NOMO-1 treated with dmso at 0.1 percent for 144 hours (cell line): ENCODE results near the gene LPAR3.

Source experiments
- DNase-seq: peaks from one replicate; lab custom pipeline; 2025; ENCODE audit not compliant: unreplicated experiment; lab: John Stamatoyannopoulos, UW

LPAR3 gene

DNA sequence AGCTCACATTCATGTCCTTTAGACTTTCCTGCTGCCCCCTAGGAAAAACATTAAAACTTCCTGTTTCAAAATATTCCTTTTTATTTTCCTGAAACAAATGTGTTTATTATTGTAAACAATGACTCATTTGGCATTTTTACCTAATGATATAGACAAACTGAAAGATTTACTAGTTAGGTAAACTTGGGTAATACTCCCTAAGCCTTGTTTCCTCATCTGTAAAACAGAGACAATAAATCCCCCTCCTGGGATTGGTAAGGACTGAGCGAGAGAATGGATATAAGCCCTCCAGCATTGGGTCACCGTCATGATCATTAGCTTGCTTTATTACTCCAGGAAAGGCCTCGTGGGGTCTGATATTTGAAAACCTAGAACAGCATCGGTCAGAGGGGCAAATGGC, 59.8 kb downstream of the LPAR3 start:
- no peak for DNase-seq

GRCh38 chr1:84830136-84830535, 62.9 kb downstream of the LPAR3 start:
- no peak for DNase-seq

GRCh38 chr1:84827976-84828375, 65.0 kb downstream of the LPAR3 start:
- DNase-seq = no peak

DNA sequence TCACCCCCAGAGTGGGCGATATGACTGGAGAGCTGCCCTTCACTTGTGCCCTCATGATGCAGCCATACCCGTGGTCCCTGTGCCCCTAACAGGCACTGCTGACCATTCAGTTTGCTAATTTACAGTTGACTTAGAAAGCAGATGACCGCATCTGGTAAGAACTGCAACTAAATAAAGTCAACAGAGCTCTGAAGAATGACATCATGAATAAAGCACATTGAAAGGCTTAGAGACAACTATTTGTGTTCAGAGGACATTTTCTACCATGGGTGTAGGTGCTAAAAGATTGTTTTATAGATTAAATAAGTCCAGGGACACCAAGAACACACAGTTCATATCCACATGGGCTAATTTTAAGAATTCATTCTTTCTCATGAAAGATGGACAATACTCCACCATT, 65.5 kb downstream of the LPAR3 start:
- DNase-seq = no peak

DNA sequence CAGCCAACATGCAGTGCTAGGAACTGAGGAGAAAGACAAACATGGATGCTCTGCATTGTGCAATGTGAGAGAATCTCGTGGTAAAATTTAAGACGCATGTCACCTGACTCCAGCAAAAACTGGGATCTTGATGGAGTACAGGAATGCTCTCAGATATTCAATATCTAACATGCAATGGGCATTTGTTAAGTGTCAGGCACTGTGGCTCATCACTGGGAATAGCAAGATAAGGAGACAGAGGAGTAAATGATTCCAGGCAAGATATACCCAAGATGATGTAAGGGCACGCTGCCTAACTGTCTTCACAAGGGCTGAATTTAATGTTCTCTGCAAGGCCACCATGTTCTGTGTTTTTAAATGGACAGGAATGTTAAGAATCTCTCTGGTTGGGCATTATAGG, 67.8 kb downstream of the LPAR3 start:
- no peak for DNase-seq

GRCh38 chr1:84823991-84824390, 69.0 kb downstream of the LPAR3 start:
- no peak for DNase-seq

- DNase-seq = no peak
Measured at GRCh38 chr1:84823511-84823910, 69.5 kb downstream of the LPAR3 start.

DNA sequence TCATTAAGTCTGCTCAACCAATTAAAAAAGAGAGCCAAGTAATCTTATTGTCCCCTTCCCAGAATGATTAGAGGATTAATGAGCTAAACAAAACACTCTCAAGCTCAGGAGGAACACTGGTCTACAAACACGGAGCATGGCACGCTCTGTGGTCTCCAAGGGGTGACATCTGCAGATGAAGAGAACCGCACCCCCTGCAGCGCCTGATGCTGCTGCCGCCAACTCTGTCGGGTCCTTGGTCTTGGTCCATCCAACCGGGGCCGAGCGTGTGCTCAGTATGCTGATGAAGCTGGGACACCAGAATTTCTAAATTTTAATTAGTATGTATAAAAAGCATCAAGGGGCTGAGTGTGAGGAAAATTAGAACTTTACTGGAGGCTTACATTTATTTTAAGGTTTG, 82.7 kb downstream of the LPAR3 start:
- DNase-seq = no peak

- no peak for DNase-seq
Measured at GRCh38 chr1:84809023-84809422, 84.0 kb downstream of the LPAR3 start.

DNA sequence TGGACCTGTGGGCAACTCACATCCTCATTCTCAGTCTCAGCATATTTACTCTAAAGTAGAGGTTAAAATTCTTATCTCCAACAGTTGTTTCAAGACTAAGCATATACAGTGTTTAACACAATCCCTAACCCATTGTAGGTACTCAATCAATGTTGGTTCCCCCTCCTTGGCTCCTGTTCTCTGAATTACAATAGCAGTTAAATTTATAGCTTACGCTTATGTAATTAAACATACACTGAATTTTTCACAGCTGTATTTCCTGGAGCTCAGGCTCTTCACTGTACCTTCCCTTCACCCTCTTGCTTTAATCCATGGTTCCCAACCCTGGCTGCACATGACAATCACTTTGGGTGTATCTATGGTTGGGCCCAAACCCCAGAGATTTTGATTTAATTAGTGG, 89.4 kb downstream of the LPAR3 start:
- no peak for DNase-seq

- no peak for DNase-seq
Measured at GRCh38 chr1:84802567-84803232, 90.3 kb downstream of the LPAR3 start.

GRCh38 chr1:84800090-84801073, 92.6 kb downstream of the LPAR3 start:
- no peak for DNase-seq

DNA sequence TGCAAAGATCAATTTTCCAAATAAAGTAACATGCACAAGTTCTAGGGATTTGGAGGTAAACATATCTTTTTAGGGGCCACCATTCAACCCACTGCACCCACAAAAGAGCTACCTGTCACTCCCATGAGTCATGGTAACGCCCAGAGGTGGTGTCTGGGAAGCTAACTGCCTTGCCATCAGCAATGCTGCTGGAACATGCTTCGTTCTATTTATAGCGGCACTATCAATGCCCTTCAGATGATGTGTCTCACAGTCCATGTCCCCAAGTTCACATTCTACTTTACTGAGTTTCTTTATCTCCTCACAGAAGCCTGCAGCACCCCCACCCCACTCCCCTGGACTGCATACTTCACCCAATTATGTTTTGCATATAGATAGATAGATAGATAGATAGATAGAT, 95.4 kb downstream of the LPAR3 start:
- no peak for DNase-seq

- DNase-seq = peak; percentile 24
Measured at GRCh38 chr1:84795966-84796600, 96.9 kb downstream of the LPAR3 start.

DNA sequence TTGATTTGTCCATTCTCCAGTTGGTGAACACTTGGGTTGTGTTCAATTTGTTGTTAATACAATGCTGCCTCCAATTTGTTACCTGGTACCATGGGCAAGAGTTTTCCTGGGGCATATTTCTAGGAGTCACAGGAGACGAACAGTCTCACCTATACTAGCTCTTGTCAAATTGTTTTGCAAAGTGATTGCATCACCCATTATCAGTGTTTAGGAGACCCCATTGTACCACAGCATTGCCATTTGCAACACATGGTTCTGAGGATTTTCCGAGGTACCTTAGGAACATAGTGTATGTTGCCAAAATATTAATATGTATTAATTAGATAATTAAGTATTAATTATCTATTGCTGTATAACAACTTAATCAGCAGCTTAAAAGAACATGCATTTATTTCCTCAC, 97.8 kb downstream of the LPAR3 start:
- no peak for DNase-seq

DNA sequence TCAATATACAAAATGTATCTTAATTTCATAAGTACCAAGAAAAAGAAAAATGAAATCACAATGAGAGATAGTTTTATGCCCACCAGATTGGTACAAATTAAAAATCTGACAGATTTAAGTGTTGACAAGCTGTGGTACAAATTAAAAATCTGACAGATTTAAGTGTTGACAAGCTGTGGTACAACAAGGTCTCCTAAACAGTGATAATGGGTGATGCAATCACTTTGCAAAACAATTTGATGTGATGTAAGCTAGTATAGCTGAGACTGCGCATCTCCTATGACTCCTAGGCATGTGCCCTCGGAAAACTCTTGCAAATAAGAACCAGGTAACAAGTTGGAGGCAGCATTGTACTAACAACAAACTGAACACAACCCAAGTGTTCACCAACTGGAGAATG, 100.6 kb downstream of the LPAR3 start:
- DNase-seq = no peak

DNA sequence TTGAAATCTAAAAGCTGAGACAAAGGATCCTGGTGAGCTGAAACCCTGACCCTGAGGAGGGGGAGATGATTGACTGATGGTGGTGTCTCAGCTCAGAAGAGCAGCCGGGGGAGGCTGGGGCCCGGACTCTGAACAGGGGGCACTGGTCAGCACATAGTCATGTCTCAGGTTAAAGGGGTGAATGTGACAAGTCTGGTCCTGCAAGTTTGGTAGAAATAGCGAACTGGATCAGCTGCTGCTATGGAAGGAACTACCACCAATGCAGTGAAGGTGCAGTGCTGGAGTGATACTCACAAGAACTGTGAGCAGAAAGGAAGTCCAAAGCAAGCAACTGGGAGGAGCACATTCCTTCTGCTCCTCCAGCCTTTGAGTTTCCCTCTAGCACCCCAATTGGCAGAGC, 104.0 kb downstream of the LPAR3 start:
- no peak for DNase-seq

GRCh38 chr1:84785271-84786036, 107.6 kb downstream of the LPAR3 start:
- no peak for DNase-seq

GRCh38 chr1:84782881-84783280, 110.1 kb downstream of the LPAR3 start:
- no peak for DNase-seq

DNA sequence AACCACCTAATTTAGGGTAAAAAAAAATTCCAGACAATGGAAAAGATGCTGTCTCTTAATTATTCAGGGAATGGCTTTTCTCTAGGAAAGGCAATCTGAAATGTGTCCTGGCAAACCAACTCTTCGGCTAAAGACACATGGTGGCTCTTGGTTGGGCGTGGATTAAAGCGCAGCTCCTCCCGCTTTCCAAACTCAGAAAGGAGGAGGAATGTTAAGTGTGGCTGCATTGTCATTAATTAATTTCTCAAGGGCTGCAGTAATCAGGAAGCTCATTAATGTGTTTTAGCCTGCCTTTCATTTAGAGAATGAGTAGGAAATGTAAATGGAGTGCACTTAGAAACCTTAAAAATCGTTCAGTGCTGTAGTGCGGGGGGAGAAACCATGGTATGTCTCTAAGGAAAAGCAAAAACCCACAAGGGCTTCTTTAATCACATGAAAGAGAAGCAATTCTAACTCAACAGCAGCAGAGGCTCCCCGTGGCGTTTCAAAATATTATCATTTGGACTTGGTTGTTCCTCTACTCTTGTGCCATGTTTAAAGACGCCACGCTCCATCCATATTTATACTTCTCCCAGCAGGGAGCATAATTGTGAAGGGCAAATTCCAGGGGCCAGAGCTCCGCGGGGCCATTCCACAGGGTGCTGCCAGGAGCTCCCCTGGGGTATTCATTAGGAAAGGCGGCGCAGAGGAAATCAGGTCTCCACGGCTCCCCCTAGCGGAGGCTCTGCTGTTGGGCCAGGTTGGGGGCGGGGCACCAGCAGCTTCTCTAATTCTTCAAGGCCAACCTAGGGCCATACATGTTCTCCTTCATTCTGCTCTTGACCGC, 110.8 kb downstream of the LPAR3 start:
- DNase-seq = peak; percentile 69
